Stimulated activated CD8-positive, alpha-beta memory T cell treated with anti-CD3 and anti-CD28 coated beads, Interleukin-15, amount 100 ng/mL, for 24 hours (primary cell): Measurements from ENCODE around the gene MAPKBP1.
A peak's percentile ranks its signal among the peaks of the same experiment; 100 is the strongest.
"Not testable (repeated sequence)": the region's sequence is repeated elsewhere in the genome, so short reads cannot be mapped to it uniquely, and the experiment has no call there.

ENCODE experiments used
- DNase-seq: peaks from one replicate; pipeline ENCODE4 v3.0.0-alpha.2; 2020; ENCODE audit warnings: low read depth

Gene MAPKBP1

GRCh38 chr15:41774062-41774881 is at the start of gene MAPKBP1:
Gene MAPKBP1, plus strand, starts transcription at chr15:41774484. Its CDS starts 792 bp downstream, at chr15:41775276.
- DNase-seq: peak; percentile 83

- no peak for DNase-seq
These were observed 47.1 kb upstream of the MAPKBP1 start for GRCh38 chr15:41727143-41727542.

- DNase-seq: not testable (repeated sequence)
These were observed 46.2 kb upstream of the MAPKBP1 start for GRCh38 chr15:41728061-41728460.

GRCh38 chr15:41730543-41730942 is 43.7 kb upstream of the MAPKBP1 start:
- no peak for DNase-seq

- no peak for DNase-seq
These were observed 41.8 kb upstream of the MAPKBP1 start for GRCh38 chr15:41732483-41732882.

- no peak for DNase-seq
These were observed 40.2 kb upstream of the MAPKBP1 start for GRCh38 chr15:41734079-41734478.

- no peak for DNase-seq
These were observed 39.2 kb upstream of the MAPKBP1 start for GRCh38 chr15:41735046-41735445.

GRCh38 chr15:41735492-41735891 is 38.8 kb upstream of the MAPKBP1 start:
- not testable (repeated sequence) for DNase-seq

GRCh38 chr15:41746802-41747201 is 27.5 kb upstream of the MAPKBP1 start:
- DNase-seq: no peak

- no peak for DNase-seq
These were observed 18.1 kb upstream of the MAPKBP1 start for GRCh38 chr15:41756198-41756597.

- DNase-seq: no peak
These were observed 1.5 kb upstream of the MAPKBP1 start for GRCh38 chr15:41772720-41773331.

GRCh38 chr15:41773332-41773728 is 954 bp upstream of the MAPKBP1 start:
- no peak for DNase-seq

GRCh38 chr15:41773729-41774061 is 589 bp upstream of the MAPKBP1 start:
- DNase-seq: no peak

- DNase-seq: no peak
These were observed 666 bp downstream of the MAPKBP1 start for GRCh38 chr15:41774882-41775417.

- DNase-seq: no peak
These were observed 1.4 kb downstream of the MAPKBP1 start for GRCh38 chr15:41775651-41776050.

- DNase-seq: no peak
These were observed 3.2 kb downstream of the MAPKBP1 start for GRCh38 chr15:41777421-41777973.

- DNase-seq: no peak
These were observed 4.2 kb downstream of the MAPKBP1 start for GRCh38 chr15:41778521-41778920.

- DNase-seq: no peak
These were observed 5.4 kb downstream of the MAPKBP1 start for GRCh38 chr15:41779662-41780157.

GRCh38 chr15:41780266-41780665 is 6.0 kb downstream of the MAPKBP1 start:
- DNase-seq: no peak

- no peak for DNase-seq
These were observed 6.4 kb downstream of the MAPKBP1 start for GRCh38 chr15:41780727-41781126.

- no peak for DNase-seq
These were observed 8.3 kb downstream of the MAPKBP1 start for GRCh38 chr15:41782371-41783282.

- no peak for DNase-seq
These were observed 9.0 kb downstream of the MAPKBP1 start for GRCh38 chr15:41783296-41783695.
